Cardiac muscle cell (in vitro differentiated cells and primary cell): ENCODE measurements around the gene SPEG. TPM values are rescaled to one million over a fixed set of nuclear protein-coding genes. Genes with fewer than 3 reads are reported as not detected.

Source experiments
- DNase-seq, 2 donors: peaks; one replicate each; pipeline versions ENCODE4 v3.0.0 to v3.0.0-alpha.2; 2010 to 2017; ENCODE audit warnings: low read depth in 1 of 2, low spot score in 1 of 2
- H3K27ac ChIP-seq: fragments of 200-600 bp; sonication (generic); 2 replicates; pipeline ENCODE4 v1.5.1; 2016
- H3K27me3 ChIP-seq: fragments of 200-600 bp; sonication (generic); 2 replicates; pipeline ENCODE4 v1.6.0; 2016; ENCODE audit warnings: control low read depth
- H3K36me3 ChIP-seq: fragments of 200-600 bp; sonication (generic); 2 replicates; pipeline ENCODE4 v1.5.1; 2016; ENCODE audit warnings: control low read depth
- H3K4me1 ChIP-seq: fragments of 200-600 bp; sonication (generic); 2 replicates; pipeline ENCODE4 v1.8.1; 2017; ENCODE audit warnings: low read depth, mild to moderate bottlenecking, mixed run types
- H3K4me3 ChIP-seq: fragments of 200-600 bp; sonication (generic); 2 replicates; pipeline ENCODE4 v1.5.1; 2016; ENCODE audit warnings: mild to moderate bottlenecking
- H3K9me3 ChIP-seq: fragments of 200-600 bp; sonication (generic); 2 replicates; pipeline ENCODE4 v1.5.1; 2017; ENCODE audit warnings: low read depth, mild to moderate bottlenecking, control low read depth
- polyA plus RNA-seq: library from polyadenylated mRNA; unstranded; fragments of >200 nt; fragmentation: Nextera tagmentation; extraction: Ambion mirVana; gene quantifications from 2 replicates; pipeline ENCODE4 v1.2.1, GENCODE V29; 2016
- total RNA-seq: library from RNA; depleted of rRNA; stranded (reverse); fragments of >200 nt; gene quantifications from 2 replicates; pipeline ENCODE4 v1.2.3, GENCODE V29; 2016
- TF ChIP-seq, protein P1 (sequence below): IDR thresholded peaks from 2 replicates; pipeline ENCODE4 v1.5.1; 2012; ENCODE audit warnings: low read depth, mild to moderate bottlenecking, low read length

SPEG gene
- total and polyA plus RNA-seq, 2 experiments from 2014 or later: 188 to 292 TPM

- Histone ChIP-seq H3K4me3 (no peak overlapping the region), H3K4me1 (peaks cover 27% of the 10 kb centered on the region), H3K9me3 (no peaks in the 10 kb centered on the region), H3K27ac (no peak overlapping the region), H3K36me3 (peaks cover 41% of the 10 kb centered on the region), H3K27me3 (no peaks in the 10 kb centered on the region)
- no peak for DNase-seq
- TF ChIP-seq, protein P1, sequence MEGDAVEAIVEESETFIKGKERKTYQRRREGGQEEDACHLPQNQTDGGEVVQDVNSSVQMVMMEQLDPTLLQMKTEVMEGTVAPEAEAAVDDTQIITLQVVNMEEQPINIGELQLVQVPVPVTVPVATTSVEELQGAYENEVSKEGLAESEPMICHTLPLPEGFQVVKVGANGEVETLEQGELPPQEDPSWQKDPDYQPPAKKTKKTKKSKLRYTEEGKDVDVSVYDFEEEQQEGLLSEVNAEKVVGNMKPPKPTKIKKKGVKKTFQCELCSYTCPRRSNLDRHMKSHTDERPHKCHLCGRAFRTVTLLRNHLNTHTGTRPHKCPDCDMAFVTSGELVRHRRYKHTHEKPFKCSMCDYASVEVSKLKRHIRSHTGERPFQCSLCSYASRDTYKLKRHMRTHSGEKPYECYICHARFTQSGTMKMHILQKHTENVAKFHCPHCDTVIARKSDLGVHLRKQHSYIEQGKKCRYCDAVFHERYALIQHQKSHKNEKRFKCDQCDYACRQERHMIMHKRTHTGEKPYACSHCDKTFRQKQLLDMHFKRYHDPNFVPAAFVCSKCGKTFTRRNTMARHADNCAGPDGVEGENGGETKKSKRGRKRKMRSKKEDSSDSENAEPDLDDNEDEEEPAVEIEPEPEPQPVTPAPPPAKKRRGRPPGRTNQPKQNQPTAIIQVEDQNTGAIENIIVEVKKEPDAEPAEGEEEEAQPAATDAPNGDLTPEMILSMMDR: no peak
Observed at GRCh38 chr2:219478916-219479315, 44.3 kb downstream of the SPEG start.

- H3K36me3 ChIP-seq: peaks cover 40% of the 10 kb centered on the region
- no peak overlapping the region for H3K27ac ChIP-seq
- TF ChIP-seq, protein P1: no peak
- H3K9me3 ChIP-seq: no peaks in the 10 kb centered on the region
- no peak for DNase-seq
- peaks cover 5% of the 10 kb centered on the region for H3K27me3 ChIP-seq
- peaks cover 30% of the 10 kb centered on the region for H3K4me1 ChIP-seq
- no peak overlapping the region for H3K4me3 ChIP-seq
Observed at GRCh38 chr2:219480004-219480403, 45.4 kb downstream of the SPEG start.

GRCh38 chr2:219482674-219483405, 48.2 kb downstream of the SPEG start:
- Histone ChIP-seq H3K27ac (no peak overlapping the region), H3K4me3 (no peak overlapping the region), H3K4me1 (peaks cover 26% of the 10 kb centered on the region), H3K36me3 (peaks cover 36% of the 10 kb centered on the region), H3K9me3 (no peaks in the 10 kb centered on the region), H3K27me3 (peaks cover 5% of the 10 kb centered on the region)
- no peak for DNase-seq
- TF ChIP-seq, protein P1: no peak

- Histone ChIP-seq H3K4me1 (peaks cover 26% of the 10 kb centered on the region), H3K9me3 (no peaks in the 10 kb centered on the region), H3K4me3 (no peak overlapping the region), H3K36me3 (peaks cover 33% of the 10 kb centered on the region), H3K27me3 (peaks cover 5% of the 10 kb centered on the region), H3K27ac (no peak overlapping the region)
- DNase-seq: no peak
- TF ChIP-seq, protein P1: no peak
Observed at GRCh38 chr2:219483451-219484342, 49.1 kb downstream of the SPEG start.

DNA sequence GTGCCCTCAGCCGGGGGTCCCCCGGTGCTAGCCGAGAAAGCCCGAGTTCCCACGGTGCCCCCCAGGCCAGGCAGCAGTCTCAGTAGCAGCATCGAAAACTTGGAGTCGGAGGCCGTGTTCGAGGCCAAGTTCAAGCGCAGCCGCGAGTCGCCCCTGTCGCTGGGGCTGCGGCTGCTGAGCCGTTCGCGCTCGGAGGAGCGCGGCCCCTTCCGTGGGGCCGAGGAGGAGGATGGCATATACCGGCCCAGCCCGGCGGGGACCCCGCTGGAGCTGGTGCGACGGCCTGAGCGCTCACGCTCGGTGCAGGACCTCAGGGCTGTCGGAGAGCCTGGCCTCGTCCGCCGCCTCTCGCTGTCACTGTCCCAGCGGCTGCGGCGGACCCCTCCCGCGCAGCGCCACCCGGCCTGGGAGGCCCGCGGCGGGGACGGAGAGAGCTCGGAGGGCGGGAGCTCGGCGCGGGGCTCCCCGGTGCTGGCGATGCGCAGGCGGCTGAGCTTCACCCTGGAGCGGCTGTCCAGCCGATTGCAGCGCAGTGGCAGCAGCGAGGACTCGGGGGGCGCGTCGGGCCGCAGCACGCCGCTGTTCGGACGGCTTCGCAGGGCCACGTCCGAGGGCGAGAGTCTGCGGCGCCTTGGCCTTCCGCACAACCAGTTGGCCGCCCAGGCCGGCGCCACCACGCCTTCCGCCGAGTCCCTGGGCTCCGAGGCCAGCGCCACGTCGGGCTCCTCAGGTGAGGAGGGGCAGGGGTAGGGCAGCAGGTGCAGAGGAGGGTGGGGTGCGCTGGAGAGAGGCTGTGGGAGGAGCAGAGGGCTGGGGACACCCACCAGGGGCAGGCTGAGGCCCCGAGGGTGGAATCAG, 49.9 kb downstream of the SPEG start:
- H3K36me3 ChIP-seq: peaks cover 33% of the 10 kb centered on the region
- H3K27ac ChIP-seq: no peak overlapping the region
- peaks cover 26% of the 10 kb centered on the region for H3K4me1 ChIP-seq
- TF ChIP-seq, protein P1: no peak
- H3K27me3 ChIP-seq: peaks cover 5% of the 10 kb centered on the region
- H3K4me3 ChIP-seq: no peak overlapping the region
- no peaks in the 10 kb centered on the region for H3K9me3 ChIP-seq
- peak in 1 of 2 donors; percentile 67 for DNase-seq
